ENCODE data around the gene ALDH4A1.
"Not testable (repeated sequence)": the region's sequence is repeated elsewhere in the genome, so short reads cannot be mapped to it uniquely, and the experiment has no call there.

Gene ALDH4A1

GRCh38 chr1:18899363-18900049 is 2.8 kb downstream of the ALDH4A1 start:
- in situ Hi-C loops (cut with HindIII; ENCODE audit: low pct_unique_long_range_greater_than_20kb, low sequenced_read_pairs): no loop called here
- TF ChIP-seq JUND (IDR thresholded peaks at IDR 0.05; ENCODE audit: low read depth): no peak
- DNase-seq (ENCODE audit: low read depth in 1 of 2, low spot score in 1 of 2): no peak

- in situ Hi-C loops (cut with HindIII; ENCODE audit: low pct_unique_long_range_greater_than_20kb, low sequenced_read_pairs): no loop called here
- TF ChIP-seq JUND (IDR thresholded peaks at IDR 0.05; ENCODE audit: low read depth): no peak
- DNase-seq (ENCODE audit: low read depth in 1 of 2, low spot score in 1 of 2): no peak
Measured at GRCh38 chr1:18898567-18898966, 3.8 kb downstream of the ALDH4A1 start.

GRCh38 chr1:18895317-18895716 is 7.0 kb downstream of the ALDH4A1 start:
- no peak for DNase-seq (ENCODE audit: low read depth in 1 of 2, low spot score in 1 of 2)
- no peak for TF ChIP-seq JUND (IDR thresholded peaks at IDR 0.05; ENCODE audit: low read depth)
- in situ Hi-C loops (cut with HindIII; ENCODE audit: low pct_unique_long_range_greater_than_20kb, low sequenced_read_pairs): no loop called here

GRCh38 chr1:18893120-18893519 is 9.2 kb downstream of the ALDH4A1 start:
- TF ChIP-seq JUND (IDR thresholded peaks at IDR 0.05; ENCODE audit: low read depth): no peak
- DNase-seq (ENCODE audit: low read depth in 1 of 2, low spot score in 1 of 2): no peak
- in situ Hi-C loops (cut with HindIII; ENCODE audit: low pct_unique_long_range_greater_than_20kb, low sequenced_read_pairs): no loop called here

GRCh38 chr1:18891858-18892257 is 10.5 kb downstream of the ALDH4A1 start:
- in situ Hi-C loops (cut with HindIII; ENCODE audit: low pct_unique_long_range_greater_than_20kb, low sequenced_read_pairs); DNase-seq (ENCODE audit: low read depth in 1 of 2, low spot score in 1 of 2): not testable (repeated sequence)

GRCh38 chr1:18891426-18891780 is 11.0 kb downstream of the ALDH4A1 start:
- DNase-seq (ENCODE audit: low read depth in 1 of 2, low spot score in 1 of 2): no peak
- no peak for TF ChIP-seq JUND (IDR thresholded peaks at IDR 0.05; ENCODE audit: low read depth)
- in situ Hi-C loops (cut with HindIII; ENCODE audit: low pct_unique_long_range_greater_than_20kb, low sequenced_read_pairs): no loop called here

- TF ChIP-seq JUND (IDR thresholded peaks at IDR 0.05; ENCODE audit: low read depth): no peak
- in situ Hi-C loops (cut with HindIII; ENCODE audit: low pct_unique_long_range_greater_than_20kb, low sequenced_read_pairs): no loop called here
- DNase-seq (ENCODE audit: low read depth in 1 of 2, low spot score in 1 of 2): no peak
Measured at GRCh38 chr1:18890706-18891425, 11.5 kb downstream of the ALDH4A1 start.

GRCh38 chr1:18886003-18886335 is 16.4 kb downstream of the ALDH4A1 start:
- no peak for DNase-seq (ENCODE audit: low read depth in 1 of 2, low spot score in 1 of 2)
- no peak for TF ChIP-seq JUND (IDR thresholded peaks at IDR 0.05; ENCODE audit: low read depth)

GRCh38 chr1:18885311-18886002 is 16.9 kb downstream of the ALDH4A1 start:
- TF ChIP-seq JUND (IDR thresholded peaks at IDR 0.05; ENCODE audit: low read depth): no peak

More at GRCh38 chr1:18886003-18886335, 16.4 kb downstream of the ALDH4A1 start:
- in situ Hi-C loops (cut with HindIII; ENCODE audit: low pct_unique_long_range_greater_than_20kb, low sequenced_read_pairs): no loop called here

GRCh38 chr1:18884727-18885126 is 17.6 kb downstream of the ALDH4A1 start:
- in situ Hi-C loops (cut with HindIII; ENCODE audit: low pct_unique_long_range_greater_than_20kb, low sequenced_read_pairs): no loop called here
- TF ChIP-seq JUND (IDR thresholded peaks at IDR 0.05; ENCODE audit: low read depth): no peak
- DNase-seq (ENCODE audit: low read depth in 1 of 2, low spot score in 1 of 2): no peak

More at GRCh38 chr1:18885311-18886002, 16.9 kb downstream of the ALDH4A1 start:
- in situ Hi-C loops (cut with HindIII; ENCODE audit: low pct_unique_long_range_greater_than_20kb, low sequenced_read_pairs): no loop called here
- no peak for DNase-seq (ENCODE audit: low read depth in 1 of 2, low spot score in 1 of 2)

- no peak for DNase-seq (ENCODE audit: low read depth in 1 of 2, low spot score in 1 of 2)
- no peak for TF ChIP-seq JUND (IDR thresholded peaks at IDR 0.05; ENCODE audit: low read depth)
- in situ Hi-C loops (cut with HindIII; ENCODE audit: low pct_unique_long_range_greater_than_20kb, low sequenced_read_pairs): no loop called here
Measured at GRCh38 chr1:18884419-18884717, 18.0 kb downstream of the ALDH4A1 start.

GRCh38 chr1:18883636-18884418 is 18.5 kb downstream of the ALDH4A1 start:
- peak; percentile 43 to 60 for DNase-seq (ENCODE audit: low read depth in 1 of 2, low spot score in 1 of 2)
- TF ChIP-seq JUND (IDR thresholded peaks at IDR 0.05; ENCODE audit: low read depth): no peak

GRCh38 chr1:18883079-18883478 is 19.3 kb downstream of the ALDH4A1 start:
- TF ChIP-seq JUND (IDR thresholded peaks at IDR 0.05; ENCODE audit: low read depth): no peak
- in situ Hi-C loops (cut with HindIII; ENCODE audit: low pct_unique_long_range_greater_than_20kb, low sequenced_read_pairs): no loop called here
- no peak for DNase-seq (ENCODE audit: low read depth in 1 of 2, low spot score in 1 of 2)

More at GRCh38 chr1:18883636-18884418, 18.5 kb downstream of the ALDH4A1 start:
- in situ Hi-C loops (cut with HindIII; ENCODE audit: low pct_unique_long_range_greater_than_20kb, low sequenced_read_pairs): no loop called here
